ENCODE measurements around the gene RPP25L. TPM values are rescaled to one million over a fixed set of nuclear protein-coding genes. Genes with fewer than 3 reads are reported as not detected.

Gene RPP25L
- total RNA-seq, 3 donors from 2014 or later: 28.5 to 37.9 (median 36.4) TPM

DNA sequence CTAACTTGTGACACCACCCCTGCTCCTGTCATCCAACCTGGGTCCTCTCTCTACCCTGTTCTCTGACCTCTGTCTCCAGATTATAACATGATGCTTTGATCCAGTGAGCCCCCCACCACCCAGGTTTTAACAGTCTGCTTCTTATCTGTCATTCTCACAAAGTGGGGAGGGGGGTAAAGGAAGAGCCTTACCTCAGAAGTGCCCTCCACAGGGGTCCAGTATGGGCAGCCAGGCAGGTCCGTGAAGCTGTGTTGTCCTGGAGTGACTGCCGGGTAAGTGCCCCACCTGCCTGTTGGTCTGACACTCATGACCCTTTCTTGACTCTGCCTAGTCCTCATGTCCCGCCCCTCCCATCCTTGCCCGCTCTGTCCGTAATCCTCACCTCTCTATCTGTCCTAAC, 43.5 kb upstream of the RPP25L start:
- Histone ChIP-seq H3K36me3 (no peaks in the 10 kb centered on the region), H3K4me1 (peaks cover 11 to 34% of the 10 kb centered on the region in 2 donors), H3K27ac (peak overlapping the region; percentile 90 to 93), H3K9me3 (no peaks in the 10 kb centered on the region), H3K27me3 (no peaks in the 10 kb centered on the region), H3K4me3 (peak overlapping the region in 1 of 3 donors; percentile 50)
- TF ChIP-seq, protein P1, sequence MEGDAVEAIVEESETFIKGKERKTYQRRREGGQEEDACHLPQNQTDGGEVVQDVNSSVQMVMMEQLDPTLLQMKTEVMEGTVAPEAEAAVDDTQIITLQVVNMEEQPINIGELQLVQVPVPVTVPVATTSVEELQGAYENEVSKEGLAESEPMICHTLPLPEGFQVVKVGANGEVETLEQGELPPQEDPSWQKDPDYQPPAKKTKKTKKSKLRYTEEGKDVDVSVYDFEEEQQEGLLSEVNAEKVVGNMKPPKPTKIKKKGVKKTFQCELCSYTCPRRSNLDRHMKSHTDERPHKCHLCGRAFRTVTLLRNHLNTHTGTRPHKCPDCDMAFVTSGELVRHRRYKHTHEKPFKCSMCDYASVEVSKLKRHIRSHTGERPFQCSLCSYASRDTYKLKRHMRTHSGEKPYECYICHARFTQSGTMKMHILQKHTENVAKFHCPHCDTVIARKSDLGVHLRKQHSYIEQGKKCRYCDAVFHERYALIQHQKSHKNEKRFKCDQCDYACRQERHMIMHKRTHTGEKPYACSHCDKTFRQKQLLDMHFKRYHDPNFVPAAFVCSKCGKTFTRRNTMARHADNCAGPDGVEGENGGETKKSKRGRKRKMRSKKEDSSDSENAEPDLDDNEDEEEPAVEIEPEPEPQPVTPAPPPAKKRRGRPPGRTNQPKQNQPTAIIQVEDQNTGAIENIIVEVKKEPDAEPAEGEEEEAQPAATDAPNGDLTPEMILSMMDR (IDR thresholded peaks at IDR 0.05): no peak
- TF ChIP-seq POLR2A (IDR thresholded peaks at IDR 0.05) (no peak), POLR2AphosphoS5 (IDR thresholded peaks at IDR 0.05) (no peak)
- no peak for DNase-seq (ENCODE audit: low spot score in 2 of 2)
- intact Hi-C loops (cut with DNase I; ENCODE audit: low total_unique reads): no loop called here

DNA sequence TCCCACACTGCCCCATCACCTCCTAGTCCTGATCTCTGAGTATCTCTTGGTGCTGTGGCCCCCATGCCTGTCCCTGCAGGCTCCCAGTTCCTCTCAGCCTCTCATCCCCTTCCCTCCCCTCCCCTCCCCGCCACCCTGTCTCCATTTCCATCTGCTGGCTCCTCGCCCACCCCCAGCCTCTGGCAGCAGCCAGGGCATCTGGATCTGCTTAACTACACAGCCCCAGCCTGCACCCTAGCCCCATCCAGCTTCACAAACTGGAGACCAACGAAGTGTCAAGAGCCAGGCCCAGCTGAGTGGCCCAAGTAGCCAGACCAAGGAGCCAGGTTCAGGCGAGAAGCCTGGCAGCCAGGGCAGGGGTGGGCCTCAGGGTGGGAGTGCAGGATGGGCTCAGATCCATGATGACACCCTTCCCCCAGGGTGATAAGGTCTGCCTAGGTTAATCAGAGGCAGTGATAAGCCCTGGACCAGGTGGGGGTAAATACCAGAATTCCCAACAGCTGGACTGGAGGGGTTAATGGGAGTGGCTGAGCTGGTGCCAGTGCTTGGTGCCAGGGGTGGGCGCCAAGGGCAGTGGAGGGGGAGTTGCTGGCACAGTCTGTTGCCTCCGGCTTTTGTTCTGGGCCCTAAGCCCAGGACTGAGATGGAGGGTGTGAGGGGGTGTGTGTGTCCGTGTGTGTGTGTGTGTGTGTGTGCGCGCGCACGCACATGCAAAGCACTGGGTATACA, 42.6 kb upstream of the RPP25L start:
- Histone ChIP-seq H3K4me1 (peaks cover 11 to 34% of the 10 kb centered on the region in 2 donors), H3K27me3 (no peaks in the 10 kb centered on the region), H3K36me3 (no peaks in the 10 kb centered on the region), H3K9me3 (no peaks in the 10 kb centered on the region), H3K4me3 (peak overlapping the region; percentile 4 to 50 (median 17)), H3K27ac (peak overlapping the region; percentile 90 to 93)
- TF ChIP-seq, protein P1 (IDR thresholded peaks at IDR 0.05): no peak
- TF ChIP-seq POLR2A (IDR thresholded peaks at IDR 0.05) (no peak), POLR2AphosphoS5 (IDR thresholded peaks at IDR 0.05) (peak in 1 of 3 donors; percentile 70)
- DNase-seq (ENCODE audit: low spot score in 2 of 2): peak; percentile 65 to 68
- intact Hi-C loops (cut with DNase I; ENCODE audit: low total_unique reads): no loop called here

DNA sequence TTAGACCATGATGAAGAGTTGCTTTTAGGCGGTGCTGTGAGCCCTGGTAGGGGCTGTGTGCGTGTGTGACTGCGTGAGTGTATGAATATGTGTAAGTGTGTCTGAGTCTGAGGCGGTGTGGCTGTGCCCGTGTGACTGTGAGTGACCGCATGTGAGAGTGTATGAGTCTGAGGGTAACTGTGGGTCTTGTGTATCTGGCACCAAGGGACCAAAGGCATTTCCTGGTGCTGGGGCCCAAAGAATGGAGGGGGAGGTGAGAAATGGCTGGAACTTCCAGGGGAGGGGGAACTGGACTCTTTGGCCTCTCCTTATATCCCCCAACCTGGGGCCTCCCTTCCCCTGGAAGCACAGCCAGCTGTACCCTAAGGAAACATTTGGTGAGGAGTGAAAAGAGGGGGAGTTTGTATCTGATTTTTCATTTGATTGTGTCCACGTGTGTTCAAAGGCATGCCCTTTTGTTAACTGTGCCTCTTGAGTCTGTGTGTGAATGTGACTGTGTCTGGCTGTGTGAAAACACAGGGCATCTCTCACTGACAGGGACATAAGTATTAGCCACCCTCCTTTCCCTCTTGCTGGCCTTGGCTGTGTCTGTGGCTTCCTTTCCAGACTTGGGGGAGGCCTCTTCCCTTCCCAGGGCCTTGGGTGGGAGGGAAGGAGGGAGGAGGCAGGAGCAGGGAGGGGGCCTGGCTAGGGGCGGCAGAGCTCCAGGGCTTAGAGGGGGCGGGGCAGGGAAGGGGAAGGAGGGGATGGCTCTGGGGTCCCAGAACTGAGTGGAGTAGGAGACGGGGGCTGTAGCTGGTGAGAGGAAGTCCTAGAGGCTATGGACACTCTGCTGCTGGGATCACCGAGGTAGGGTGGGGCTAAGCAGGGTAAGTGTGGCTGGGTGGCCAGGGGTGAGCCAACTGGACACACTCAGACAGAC, 41.5 kb upstream of the RPP25L start:
- intact Hi-C loops (cut with DNase I; ENCODE audit: low total_unique reads): no loop called here
- Histone ChIP-seq H3K27ac (peak overlapping the region; percentile 90 to 93), H3K9me3 (no peaks in the 10 kb centered on the region), H3K36me3 (no peaks in the 10 kb centered on the region), H3K4me3 (peak overlapping the region; percentile 42 to 69 (median 50)), H3K27me3 (no peaks in the 10 kb centered on the region), H3K4me1 (peaks cover 11 to 34% of the 10 kb centered on the region in 2 donors)
- no peak for DNase-seq (ENCODE audit: low spot score in 2 of 2)
- TF ChIP-seq, protein P1 (IDR thresholded peaks at IDR 0.05): no peak
- TF ChIP-seq POLR2A (IDR thresholded peaks at IDR 0.05) (no peak), POLR2AphosphoS5 (IDR thresholded peaks at IDR 0.05) (no peak)

DNA sequence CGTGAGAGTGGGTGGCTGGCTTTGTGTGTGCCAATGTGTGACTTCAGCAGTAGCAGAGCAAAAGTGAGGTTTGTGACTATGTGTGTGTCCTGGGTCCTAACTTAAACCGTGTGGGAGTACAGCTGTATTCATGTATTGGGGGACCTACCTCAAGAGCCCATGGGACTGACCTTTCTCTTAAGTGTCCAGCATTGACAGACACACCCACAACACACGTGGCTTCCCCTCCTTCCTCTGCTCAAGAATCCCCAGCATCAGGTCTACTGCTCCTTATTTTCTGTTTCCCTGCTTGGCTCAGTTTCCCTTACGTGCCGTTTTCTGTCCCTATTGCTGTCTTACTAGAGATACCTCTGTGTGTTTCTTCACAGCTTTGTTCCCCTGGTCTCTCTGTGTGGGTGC, 40.7 kb upstream of the RPP25L start:
- peaks cover 11 to 42% of the 10 kb centered on the region in 2 donors for H3K4me1 ChIP-seq
- peak overlapping the region; percentile 90 to 93 for H3K27ac ChIP-seq

More for the DNA sequence above, 40.7 kb upstream of the RPP25L start:
- no peaks in the 10 kb centered on the region for H3K9me3 ChIP-seq
- no peak for DNase-seq (ENCODE audit: low spot score in 2 of 2)
- H3K4me3 ChIP-seq: peak overlapping the region; percentile 42 to 69 (median 50)
- TF ChIP-seq POLR2A (IDR thresholded peaks at IDR 0.05) (no peak), POLR2AphosphoS5 (IDR thresholded peaks at IDR 0.05) (no peak)
- TF ChIP-seq, protein P1 (IDR thresholded peaks at IDR 0.05): no peak
- H3K36me3 ChIP-seq: no peaks in the 10 kb centered on the region
- H3K27me3 ChIP-seq: no peaks in the 10 kb centered on the region
- intact Hi-C loops (cut with DNase I; ENCODE audit: low total_unique reads): no loop called here

All from breast epithelium (tissue), 4 donors.